ENCODE measurements around the gene TACC2. TPM values are rescaled to one million over a fixed set of nuclear protein-coding genes. Genes with fewer than 3 reads are reported as not detected.
"Not testable (repeated sequence)": the region's sequence is repeated elsewhere in the genome, so short reads cannot be mapped to it uniquely, and the experiment has no call there.

TACC2 gene
- total RNA-seq, 1 experiment from 2014 or later, result 15.8 TPM

DNA sequence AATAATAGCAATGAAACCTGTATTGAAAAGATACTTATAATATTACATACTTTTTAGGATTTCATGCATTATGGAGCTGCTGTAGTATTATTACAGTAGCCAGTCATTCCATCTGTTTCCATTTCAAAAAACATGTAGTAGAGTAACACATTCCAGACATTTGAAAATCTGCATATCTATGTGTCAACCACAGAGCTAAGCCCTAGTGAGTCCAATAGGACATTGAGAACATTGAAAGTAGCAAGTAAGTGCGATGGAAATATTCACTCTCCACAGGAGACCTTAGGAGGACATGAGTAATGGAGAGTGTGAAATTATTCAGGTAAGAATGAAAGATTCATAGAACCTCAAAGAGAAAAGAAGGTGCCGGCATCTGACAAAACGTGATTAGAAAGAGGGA lies 29.3 kb upstream of the TACC2 start:
- Histone ChIP-seq H3F3A (ENCODE audit: insufficient read depth, low read depth) (no peaks in the 10 kb centered on the region), H3K27ac (no peak overlapping the region), H3K4me1 (replicated peaks; ENCODE audit: insufficient read depth) (no peaks in the 10 kb centered on the region), H4K20me1 (ENCODE audit: insufficient read depth) (no peaks in the 10 kb centered on the region), H3K36me3 (ENCODE audit: low read depth) (no peaks in the 10 kb centered on the region), H3K79me2 (ENCODE audit: low read depth) (no peaks in the 10 kb centered on the region), H3K27me3 (ENCODE audit: insufficient read depth, low read depth) (no peaks in the 10 kb centered on the region), H3K4me3 (no peak overlapping the region), H3K4me2 (no peak overlapping the region), H3K9me3 (ENCODE audit: insufficient read depth, low read depth) (no peaks in the 10 kb centered on the region), H3K9me2 (ENCODE audit: insufficient read depth) (no peaks in the 10 kb centered on the region), H2AFZ (no peak overlapping the region)
- CTCF ChIA-PET, result no interaction called here
- POLR2A ChIA-PET (ENCODE audit: unreplicated experiment), result no interaction called here
- no peak for DNase-seq
- no TSS peak for BruUV-seq (replicated peaks)
- intact Hi-C loops (cut with micrococcal nuclease; ENCODE audit: unreplicated experiment), result no loop called here
- TF ChIP-seq EZH2 (IDR thresholded peaks at IDR 0.05; ENCODE audit: low read depth) (no peak), CTCF (conservative IDR thresholded peaks at IDR 0.05) (no peak)

DNA sequence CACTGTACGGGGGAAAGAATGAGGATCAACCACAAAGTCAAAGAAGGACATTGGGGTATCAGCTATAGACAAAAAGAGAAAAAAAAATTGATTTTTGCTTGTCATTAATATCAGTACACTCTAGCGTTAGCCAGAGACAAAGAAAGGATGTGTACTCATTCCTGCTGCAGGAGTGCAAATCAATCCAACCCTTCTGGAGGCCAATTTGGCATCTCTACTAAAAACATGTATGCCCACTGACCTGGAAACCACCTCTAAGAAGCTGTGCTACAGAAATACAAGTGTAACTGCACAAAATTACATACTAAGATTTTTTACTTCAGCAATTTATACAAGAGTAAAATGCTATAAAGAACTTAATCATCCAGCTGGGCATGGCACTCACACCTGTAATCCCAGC lies 27.5 kb upstream of the TACC2 start:
- Histone ChIP-seq H2AFZ (no peak overlapping the region), H4K20me1 (ENCODE audit: insufficient read depth) (no peaks in the 10 kb centered on the region), H3K79me2 (ENCODE audit: low read depth) (no peaks in the 10 kb centered on the region), H3K4me2 (no peak overlapping the region), H3K4me3 (no peak overlapping the region), H3F3A (ENCODE audit: insufficient read depth, low read depth) (no peaks in the 10 kb centered on the region), H3K27me3 (ENCODE audit: insufficient read depth, low read depth) (no peaks in the 10 kb centered on the region), H3K9me3 (ENCODE audit: insufficient read depth, low read depth) (no peaks in the 10 kb centered on the region), H3K4me1 (replicated peaks; ENCODE audit: insufficient read depth) (no peaks in the 10 kb centered on the region), H3K9me2 (ENCODE audit: insufficient read depth) (no peaks in the 10 kb centered on the region), H3K36me3 (ENCODE audit: low read depth) (no peaks in the 10 kb centered on the region), H3K27ac (no peak overlapping the region)
- BruUV-seq (replicated peaks), result no TSS peak
- intact Hi-C loops (cut with micrococcal nuclease; ENCODE audit: unreplicated experiment), result no loop called here
- DNase-seq, result no peak
- TF ChIP-seq CTCF (conservative IDR thresholded peaks at IDR 0.05), result no peak
- TF ChIP-seq EZH2 (IDR thresholded peaks at IDR 0.05; ENCODE audit: low read depth), result no peak
- CTCF ChIA-PET, result no interaction called here
- POLR2A ChIA-PET (ENCODE audit: unreplicated experiment), result no interaction called here

DNA sequence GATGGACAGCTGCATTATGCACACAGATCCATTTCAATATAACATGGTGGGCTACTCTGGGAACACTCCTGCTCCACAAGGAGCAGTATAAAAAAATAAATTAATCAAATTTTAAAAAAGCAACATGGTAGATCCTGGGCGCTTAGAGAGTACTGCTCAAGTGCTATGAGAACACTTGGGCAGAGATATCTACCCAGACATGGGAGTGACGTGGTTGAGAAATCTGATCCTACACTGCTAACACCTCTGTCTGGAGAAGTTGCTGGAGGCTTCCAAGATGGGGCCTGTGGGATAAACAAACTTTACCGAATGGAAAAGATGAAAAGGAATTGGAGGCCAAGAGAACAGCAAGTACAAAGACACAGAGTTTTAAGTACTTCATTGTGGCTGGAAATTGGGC lies 23.0 kb upstream of the TACC2 start:
- no peaks in the 10 kb centered on the region for H3F3A ChIP-seq (ENCODE audit: insufficient read depth, low read depth)
- no peaks in the 10 kb centered on the region for H3K9me2 ChIP-seq (ENCODE audit: insufficient read depth)
- H3K36me3 ChIP-seq (ENCODE audit: low read depth), result no peaks in the 10 kb centered on the region
- H3K27ac ChIP-seq, result no peak overlapping the region
- H3K4me1 ChIP-seq (replicated peaks; ENCODE audit: insufficient read depth), result no peaks in the 10 kb centered on the region
- CTCF ChIA-PET, result no interaction called here
- no peak overlapping the region for H3K4me3 ChIP-seq
- no peak overlapping the region for H3K4me2 ChIP-seq
- DNase-seq, result no peak
- TF ChIP-seq EZH2 (IDR thresholded peaks at IDR 0.05; ENCODE audit: low read depth) (no peak), CTCF (conservative IDR thresholded peaks at IDR 0.05) (no peak)
- BruUV-seq (replicated peaks), result no TSS peak
- POLR2A ChIA-PET (ENCODE audit: unreplicated experiment), result no interaction called here
- H3K27me3 ChIP-seq (ENCODE audit: insufficient read depth, low read depth), result no peaks in the 10 kb centered on the region
- H3K9me3 ChIP-seq (ENCODE audit: insufficient read depth, low read depth), result no peaks in the 10 kb centered on the region
- H2AFZ ChIP-seq, result no peak overlapping the region
- intact Hi-C loops (cut with micrococcal nuclease; ENCODE audit: unreplicated experiment), result no loop called here
- H3K79me2 ChIP-seq (ENCODE audit: low read depth), result no peaks in the 10 kb centered on the region
- H4K20me1 ChIP-seq (ENCODE audit: insufficient read depth), result no peaks in the 10 kb centered on the region

DNA sequence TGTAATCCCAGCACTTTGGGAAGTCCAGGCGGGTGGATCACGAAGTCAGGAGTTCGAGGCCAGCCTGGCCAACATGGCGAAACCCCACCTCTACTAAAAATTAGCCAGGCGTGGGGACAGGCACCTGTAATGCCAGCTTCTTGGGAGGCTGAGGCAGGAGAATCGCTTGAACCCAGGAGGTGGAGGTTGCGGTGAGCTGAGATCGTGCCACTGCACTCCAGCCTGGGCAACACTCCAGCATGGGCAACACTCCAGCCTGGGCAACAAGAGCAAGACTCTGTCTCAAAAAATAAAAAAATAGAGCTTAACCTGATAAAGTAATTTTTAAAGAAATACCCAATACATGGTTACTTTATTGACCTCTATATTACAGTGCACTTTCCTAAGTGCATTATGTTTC lies 19.9 kb upstream of the TACC2 start:
- DNase-seq; H4K20me1 ChIP-seq (ENCODE audit: insufficient read depth); H3F3A ChIP-seq (ENCODE audit: insufficient read depth, low read depth); H3K4me3 ChIP-seq; H3K79me2 ChIP-seq (ENCODE audit: low read depth); H3K36me3 ChIP-seq (ENCODE audit: low read depth); H3K9me3 ChIP-seq (ENCODE audit: insufficient read depth, low read depth); BruUV-seq (replicated peaks); H3K9me2 ChIP-seq (ENCODE audit: insufficient read depth); H3K27ac ChIP-seq; intact Hi-C loops (cut with micrococcal nuclease; ENCODE audit: unreplicated experiment); H2AFZ ChIP-seq; H3K27me3 ChIP-seq (ENCODE audit: insufficient read depth, low read depth); H3K4me1 ChIP-seq (replicated peaks; ENCODE audit: insufficient read depth); H3K4me2 ChIP-seq; POLR2A ChIA-PET (ENCODE audit: unreplicated experiment): not testable (repeated sequence)
- CTCF ChIA-PET, result interaction anchor here (0.6 kb wide), 1 partner anchor 94 kb away, joined by 3 read pairs; no protein-coding TSS in a partner anchor
